ENCODE data around the gene BCL11B. TPM values are rescaled to one million over a fixed set of nuclear protein-coding genes. Genes with fewer than 3 reads are reported as not detected.

Gene BCL11B
- total and polyA plus RNA-seq, 2 donors (not counting 1 experiment from before 2014, with no cell fraction given): under 0.01 TPM; not detected in 1

DNA sequence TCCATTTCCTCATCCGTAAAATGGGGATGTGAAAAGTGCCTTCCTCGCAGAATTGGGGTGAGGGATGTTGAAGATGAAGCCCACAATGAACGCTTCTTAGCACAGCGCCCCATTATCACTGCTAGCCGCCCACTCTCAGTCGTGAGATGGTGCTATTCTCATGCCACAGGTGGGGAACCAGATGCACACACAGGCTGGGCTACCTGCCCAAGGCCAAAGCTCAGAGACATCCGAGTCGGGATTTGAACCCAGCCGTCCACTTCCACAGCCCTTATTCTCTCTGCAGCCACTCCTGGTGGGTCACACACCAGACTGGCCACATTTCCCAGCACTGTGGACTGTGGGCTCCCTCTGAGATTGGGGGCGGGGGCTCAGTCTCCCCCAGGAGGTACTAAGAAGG is 55.8 kb downstream of the BCL11B start:
- Histone ChIP-seq H3K79me2 (ENCODE audit: control insufficient read depth, insufficient read depth, low read length) (no peaks in the 10 kb centered on the region), H3K27ac (ENCODE audit: insufficient read depth, low read length) (no peak overlapping the region), H3K4me2 (ENCODE audit: extremely low read depth, insufficient read depth, low read length) (no peak overlapping the region), H3K27me3 (ENCODE audit: control insufficient read depth, insufficient read depth, low read length) (no peaks in the 10 kb centered on the region), H4K20me1 (ENCODE audit: control insufficient read depth, extremely low read depth, insufficient read depth, low read length) (no peaks in the 10 kb centered on the region), H2AFZ (ENCODE audit: low read length) (no peak overlapping the region), H3K4me3 (replicated peaks in 1 of 4; ENCODE audit: control extremely low read depth in 1 of 4, insufficient read depth in 1 of 4, low read depth in 3 of 4, low read length in 4 of 4) (no peak overlapping the region), H3K9me3 (ENCODE audit: control insufficient read depth, insufficient read depth, low read depth, low read length) (no peaks in the 10 kb centered on the region), H3K9ac (ENCODE audit: insufficient read depth, low read length) (no peak overlapping the region), H3K36me3 (ENCODE audit: control insufficient read depth, insufficient read depth, low read length) (no peaks in the 10 kb centered on the region), H3K4me1 (ENCODE audit: control insufficient read depth, extremely low read depth, insufficient read depth, low read length) (no peaks in the 10 kb centered on the region)
- TF ChIP-seq, protein P1, sequence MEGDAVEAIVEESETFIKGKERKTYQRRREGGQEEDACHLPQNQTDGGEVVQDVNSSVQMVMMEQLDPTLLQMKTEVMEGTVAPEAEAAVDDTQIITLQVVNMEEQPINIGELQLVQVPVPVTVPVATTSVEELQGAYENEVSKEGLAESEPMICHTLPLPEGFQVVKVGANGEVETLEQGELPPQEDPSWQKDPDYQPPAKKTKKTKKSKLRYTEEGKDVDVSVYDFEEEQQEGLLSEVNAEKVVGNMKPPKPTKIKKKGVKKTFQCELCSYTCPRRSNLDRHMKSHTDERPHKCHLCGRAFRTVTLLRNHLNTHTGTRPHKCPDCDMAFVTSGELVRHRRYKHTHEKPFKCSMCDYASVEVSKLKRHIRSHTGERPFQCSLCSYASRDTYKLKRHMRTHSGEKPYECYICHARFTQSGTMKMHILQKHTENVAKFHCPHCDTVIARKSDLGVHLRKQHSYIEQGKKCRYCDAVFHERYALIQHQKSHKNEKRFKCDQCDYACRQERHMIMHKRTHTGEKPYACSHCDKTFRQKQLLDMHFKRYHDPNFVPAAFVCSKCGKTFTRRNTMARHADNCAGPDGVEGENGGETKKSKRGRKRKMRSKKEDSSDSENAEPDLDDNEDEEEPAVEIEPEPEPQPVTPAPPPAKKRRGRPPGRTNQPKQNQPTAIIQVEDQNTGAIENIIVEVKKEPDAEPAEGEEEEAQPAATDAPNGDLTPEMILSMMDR (conservative IDR thresholded peaks at IDR 0.05 in 1 of 2, IDR thresholded peaks at IDR 0.05 in 1 of 2; ENCODE audit: low read depth in 1 of 2, low read length in 2 of 2): no peak
- TF ChIP-seq EZH2 (IDR thresholded peaks at IDR 0.05; ENCODE audit: low read length, missing control alignments): no peak
- no peak for DNase-seq (ENCODE audit: low read depth in 2 of 2)

DNA sequence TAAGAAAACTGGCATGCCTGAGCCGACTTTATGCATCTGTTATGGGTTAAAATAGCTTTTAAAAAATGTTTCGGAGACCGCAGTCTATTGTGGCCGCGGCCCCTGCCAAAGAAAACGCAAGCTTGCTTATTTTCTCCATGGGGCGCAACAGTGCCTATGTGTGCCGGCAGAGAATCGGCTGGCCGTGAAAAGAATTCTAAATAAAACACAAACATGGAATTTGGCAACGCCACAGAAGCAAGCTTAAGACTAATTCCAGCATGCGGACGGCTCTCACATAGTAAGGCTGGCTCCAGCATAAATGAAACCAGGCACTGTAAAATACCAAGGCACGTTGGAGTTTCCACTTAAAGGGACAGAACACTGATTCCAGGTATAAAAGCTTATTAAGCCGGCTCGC is 56.7 kb downstream of the BCL11B start:
- no peaks in the 10 kb centered on the region for H3K36me3 ChIP-seq (ENCODE audit: control insufficient read depth, insufficient read depth, low read length)
- no peak overlapping the region for H3K9ac ChIP-seq (ENCODE audit: insufficient read depth, low read length)
- H3K4me3 ChIP-seq (replicated peaks in 1 of 4; ENCODE audit: control extremely low read depth in 1 of 4, insufficient read depth in 1 of 4, low read depth in 3 of 4, low read length in 4 of 4): peak overlapping the region in 1 of 4 experiments; percentile 2
- no peak overlapping the region for H3K27ac ChIP-seq (ENCODE audit: insufficient read depth, low read length)
- no peaks in the 10 kb centered on the region for H3K79me2 ChIP-seq (ENCODE audit: control insufficient read depth, insufficient read depth, low read length)
- H4K20me1 ChIP-seq (ENCODE audit: control insufficient read depth, extremely low read depth, insufficient read depth, low read length): no peaks in the 10 kb centered on the region
- peak; percentile 36 to 90 for DNase-seq (ENCODE audit: low read depth in 2 of 2)
- no peak for TF ChIP-seq EZH2 (IDR thresholded peaks at IDR 0.05; ENCODE audit: low read length, missing control alignments)
- TF ChIP-seq, protein P1 (conservative IDR thresholded peaks at IDR 0.05 in 1 of 2, IDR thresholded peaks at IDR 0.05 in 1 of 2; ENCODE audit: low read depth in 1 of 2, low read length in 2 of 2): no peak
- no peaks in the 10 kb centered on the region for H3K27me3 ChIP-seq (ENCODE audit: control insufficient read depth, insufficient read depth, low read length)
- H3K4me1 ChIP-seq (ENCODE audit: control insufficient read depth, extremely low read depth, insufficient read depth, low read length): no peaks in the 10 kb centered on the region
- H3K9me3 ChIP-seq (ENCODE audit: control insufficient read depth, insufficient read depth, low read depth, low read length): no peaks in the 10 kb centered on the region
- no peak overlapping the region for H2AFZ ChIP-seq (ENCODE audit: low read length)
- no peak overlapping the region for H3K4me2 ChIP-seq (ENCODE audit: extremely low read depth, insufficient read depth, low read length)

DNA sequence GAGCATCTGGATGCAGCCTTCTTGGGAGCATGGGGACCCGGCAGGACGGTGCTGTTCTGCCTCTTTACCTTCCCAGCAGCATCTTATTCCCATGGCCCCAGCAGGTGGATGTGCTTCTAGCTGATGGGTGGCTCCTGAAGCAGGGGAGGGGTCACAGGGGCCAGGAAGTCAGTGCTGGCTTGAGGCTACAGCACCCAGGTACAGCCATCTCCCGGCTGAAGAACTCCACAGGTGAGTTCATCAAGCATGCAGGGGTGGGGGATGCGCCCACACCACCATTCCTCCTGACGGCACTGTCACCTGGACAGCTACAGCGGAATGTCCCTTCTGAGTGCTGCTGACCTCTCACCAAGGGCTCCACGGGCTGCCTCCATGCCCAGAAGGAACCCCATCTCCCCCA is 57.3 kb downstream of the BCL11B start:
- Histone ChIP-seq H3K79me2 (ENCODE audit: control insufficient read depth, insufficient read depth, low read length) (no peaks in the 10 kb centered on the region), H3K9me3 (ENCODE audit: control insufficient read depth, insufficient read depth, low read depth, low read length) (no peaks in the 10 kb centered on the region), H3K36me3 (ENCODE audit: control insufficient read depth, insufficient read depth, low read length) (no peaks in the 10 kb centered on the region), H3K27me3 (ENCODE audit: control insufficient read depth, insufficient read depth, low read length) (no peaks in the 10 kb centered on the region), H2AFZ (ENCODE audit: low read length) (no peak overlapping the region), H3K4me2 (ENCODE audit: extremely low read depth, insufficient read depth, low read length) (no peak overlapping the region), H3K4me1 (ENCODE audit: control insufficient read depth, extremely low read depth, insufficient read depth, low read length) (no peaks in the 10 kb centered on the region), H3K9ac (ENCODE audit: insufficient read depth, low read length) (no peak overlapping the region), H3K4me3 (replicated peaks in 1 of 4; ENCODE audit: control extremely low read depth in 1 of 4, insufficient read depth in 1 of 4, low read depth in 3 of 4, low read length in 4 of 4) (no peak overlapping the region), H3K27ac (ENCODE audit: insufficient read depth, low read length) (no peak overlapping the region), H4K20me1 (ENCODE audit: control insufficient read depth, extremely low read depth, insufficient read depth, low read length) (no peaks in the 10 kb centered on the region)
- no peak for TF ChIP-seq EZH2 (IDR thresholded peaks at IDR 0.05; ENCODE audit: low read length, missing control alignments)
- TF ChIP-seq, protein P1 (conservative IDR thresholded peaks at IDR 0.05 in 1 of 2, IDR thresholded peaks at IDR 0.05 in 1 of 2; ENCODE audit: low read depth in 1 of 2, low read length in 2 of 2): no peak
- no peak for DNase-seq (ENCODE audit: low read depth in 2 of 2)
